Mesothelial cell of epicardium (in vitro differentiated cells): ENCODE results near the gene FANCC. TPM values are rescaled to one million over a fixed set of nuclear protein-coding genes. Genes with fewer than 3 reads are reported as not detected.

Experiments
- DNase-seq, 2 experiments: peaks; one replicate each; pipeline ENCODE4 v3.0.0; 2021; ENCODE audit warnings: low spot score in 2 of 2; ENCODE audit not compliant: unreplicated experiment in 2 of 2
- H3K27ac Mint-ChIP-seq: 2 replicates; pipeline ENCODE4 v1.8.0; 2021; ENCODE audit warnings: mixed read lengths
- H3K27me3 Mint-ChIP-seq: 2 replicates; pipeline ENCODE4 v1.8.0; 2021; ENCODE audit warnings: low read depth, mixed read lengths
- H3K36me3 Mint-ChIP-seq: 2 replicates; pipeline ENCODE4 v1.8.0; 2021; ENCODE audit warnings: mixed read lengths
- H3K4me1 Mint-ChIP-seq: 2 replicates; pipeline ENCODE4 v1.8.0; 2021; ENCODE audit warnings: mixed read lengths
- H3K4me3 Mint-ChIP-seq: 2 replicates; pipeline ENCODE4 v1.8.0; 2021; ENCODE audit warnings: mild to moderate bottlenecking, moderate library complexity, mixed read lengths
- H3K9me3 Mint-ChIP-seq: 2 replicates; pipeline ENCODE4 v1.8.0; 2021; ENCODE audit warnings: mixed read lengths
- total RNA-seq: library from RNA; stranded (reverse); gene quantifications from 3 replicates; pipeline ENCODE4 v1.2.1, GENCODE V29; 2021
- TF ChIP-seq, protein P1 (sequence below): fragments of 200-600 bp; sonication (generic); IDR thresholded peaks from one replicate; pipeline ENCODE4 v1.5.0; 2021; ENCODE audit warnings: antibody characterized with exemption; ENCODE audit not compliant: unreplicated experiment

Gene FANCC
- total RNA-seq, 1 donor from 2014 or later: 22.5 TPM

DNA sequence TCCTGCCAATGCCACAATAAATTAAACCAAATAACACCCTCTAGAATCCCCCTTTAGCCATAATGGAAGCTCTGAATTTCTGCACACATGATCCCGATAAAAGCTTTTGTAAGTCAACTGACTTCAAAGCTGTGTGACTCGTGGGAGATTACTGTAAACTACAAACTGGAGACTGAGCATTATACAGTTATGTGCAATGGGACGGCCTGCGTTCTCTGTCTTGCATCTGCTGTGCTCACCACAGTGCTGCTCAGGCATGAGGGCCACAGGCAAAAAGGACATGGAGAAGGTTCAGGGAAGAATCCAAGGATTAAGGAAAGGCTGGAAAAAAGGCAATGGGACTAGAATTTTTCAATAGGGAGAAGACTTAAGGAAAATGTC, 184.2 kb downstream of the FANCC start:
- no peak for DNase-seq
- TF ChIP-seq, protein P1, sequence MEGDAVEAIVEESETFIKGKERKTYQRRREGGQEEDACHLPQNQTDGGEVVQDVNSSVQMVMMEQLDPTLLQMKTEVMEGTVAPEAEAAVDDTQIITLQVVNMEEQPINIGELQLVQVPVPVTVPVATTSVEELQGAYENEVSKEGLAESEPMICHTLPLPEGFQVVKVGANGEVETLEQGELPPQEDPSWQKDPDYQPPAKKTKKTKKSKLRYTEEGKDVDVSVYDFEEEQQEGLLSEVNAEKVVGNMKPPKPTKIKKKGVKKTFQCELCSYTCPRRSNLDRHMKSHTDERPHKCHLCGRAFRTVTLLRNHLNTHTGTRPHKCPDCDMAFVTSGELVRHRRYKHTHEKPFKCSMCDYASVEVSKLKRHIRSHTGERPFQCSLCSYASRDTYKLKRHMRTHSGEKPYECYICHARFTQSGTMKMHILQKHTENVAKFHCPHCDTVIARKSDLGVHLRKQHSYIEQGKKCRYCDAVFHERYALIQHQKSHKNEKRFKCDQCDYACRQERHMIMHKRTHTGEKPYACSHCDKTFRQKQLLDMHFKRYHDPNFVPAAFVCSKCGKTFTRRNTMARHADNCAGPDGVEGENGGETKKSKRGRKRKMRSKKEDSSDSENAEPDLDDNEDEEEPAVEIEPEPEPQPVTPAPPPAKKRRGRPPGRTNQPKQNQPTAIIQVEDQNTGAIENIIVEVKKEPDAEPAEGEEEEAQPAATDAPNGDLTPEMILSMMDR: no peak
- H3K4me3 Mint-ChIP-seq: no peak overlapping the region
- no peaks in the 10 kb centered on the region for H3K27me3 Mint-ChIP-seq
- H3K27ac Mint-ChIP-seq: peak overlapping the region; percentile 79
- H3K9me3 Mint-ChIP-seq: no peaks in the 10 kb centered on the region
- peaks cover 43% of the 10 kb centered on the region for H3K4me1 Mint-ChIP-seq
- peaks cover 3% of the 10 kb centered on the region for H3K36me3 Mint-ChIP-seq

DNA sequence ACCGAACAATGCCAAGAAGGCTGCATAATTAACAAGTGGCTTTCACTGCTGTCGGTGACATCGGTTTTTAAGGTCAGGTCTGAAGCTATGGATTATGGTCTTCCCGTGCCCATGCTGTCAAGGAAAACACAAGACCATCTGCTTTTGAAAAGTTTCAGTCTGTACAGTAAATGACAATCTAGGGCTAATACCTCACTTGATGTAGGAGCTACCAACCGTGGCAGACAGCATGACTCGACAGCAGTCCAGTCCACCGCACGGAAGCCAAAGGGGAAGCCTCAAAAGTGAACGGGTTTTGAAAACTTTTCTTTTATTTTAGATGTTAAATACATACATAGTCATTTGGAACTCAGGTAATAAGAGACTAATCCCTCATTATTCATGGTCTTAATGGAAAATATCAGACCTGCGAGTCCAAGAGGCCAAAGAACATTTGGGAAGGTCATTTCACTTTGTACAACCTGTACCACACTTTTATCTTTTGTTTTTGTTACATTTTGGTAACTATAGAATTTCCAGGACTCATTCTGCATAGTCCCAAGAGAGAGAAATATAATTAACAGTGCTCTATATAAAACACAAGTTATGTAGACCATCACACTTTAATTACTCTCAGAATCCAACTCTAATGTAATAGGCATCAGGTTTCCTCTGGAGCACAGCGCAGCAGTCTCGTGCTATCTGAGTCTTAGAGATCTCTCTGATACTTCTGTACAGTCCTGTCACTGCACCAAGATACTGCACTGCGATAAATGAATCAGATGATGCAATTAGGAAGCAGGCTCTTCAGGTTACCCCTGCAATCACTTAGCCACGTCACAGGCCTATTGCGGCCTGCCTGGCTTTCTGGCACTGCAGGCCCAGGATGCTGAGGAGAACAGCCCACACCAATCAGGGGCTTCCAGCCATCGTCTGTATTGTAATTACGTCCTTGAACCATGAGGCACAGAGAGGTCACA, 184.9 kb downstream of the FANCC start:
- peaks cover 2% of the 10 kb centered on the region for H3K36me3 Mint-ChIP-seq
- no peaks in the 10 kb centered on the region for H3K27me3 Mint-ChIP-seq
- TF ChIP-seq, protein P1: no peak
- H3K9me3 Mint-ChIP-seq: no peaks in the 10 kb centered on the region
- DNase-seq: no peak
- peak overlapping the region; percentile 79 for H3K27ac Mint-ChIP-seq
- peaks cover 47% of the 10 kb centered on the region for H3K4me1 Mint-ChIP-seq
- no peak overlapping the region for H3K4me3 Mint-ChIP-seq

DNA sequence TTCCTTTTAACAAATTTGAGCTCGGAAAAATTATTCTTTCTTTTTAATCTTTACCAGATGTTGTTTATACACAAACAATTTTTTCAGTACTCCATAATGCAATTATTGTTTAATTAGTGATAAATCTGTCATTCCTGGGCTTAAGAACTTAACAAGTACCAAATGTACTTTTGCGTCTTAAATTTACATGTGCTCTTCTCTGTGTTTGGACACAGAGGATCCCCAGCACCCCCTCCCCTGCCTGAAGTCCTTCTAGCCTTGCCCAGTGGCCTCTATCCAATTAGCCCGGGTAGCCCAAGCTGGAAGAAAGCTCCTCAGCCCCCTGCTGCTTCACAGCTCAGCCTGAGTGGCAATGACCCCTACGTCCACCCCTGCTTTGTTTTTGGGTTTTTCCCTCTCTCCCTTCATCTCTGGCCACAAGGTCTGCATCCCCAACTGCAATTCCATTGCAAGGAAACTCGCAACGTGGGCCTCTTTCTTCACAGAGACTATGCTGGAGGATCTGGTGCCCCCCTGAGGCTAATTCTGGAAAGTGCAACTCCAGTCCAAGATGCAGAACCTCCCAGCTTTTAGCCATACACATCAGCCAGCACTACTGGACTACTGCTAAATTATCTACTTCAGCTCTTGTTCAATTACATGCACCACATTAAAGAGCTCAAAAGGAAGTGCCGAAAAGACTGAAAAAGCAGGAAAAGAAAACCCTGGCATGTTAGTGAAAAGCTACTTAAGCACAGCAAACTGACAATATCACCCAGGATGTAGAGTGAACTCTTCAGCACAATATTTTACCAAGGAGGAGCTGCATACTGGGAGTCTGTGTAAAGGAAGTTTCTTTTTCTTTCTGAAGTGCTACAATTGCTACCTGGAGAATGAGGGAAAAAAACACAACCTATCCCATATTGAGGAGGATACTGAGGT, 186.2 kb downstream of the FANCC start:
- no peaks in the 10 kb centered on the region for H3K27me3 Mint-ChIP-seq
- peaks cover 49% of the 10 kb centered on the region for H3K4me1 Mint-ChIP-seq
- no peaks in the 10 kb centered on the region for H3K9me3 Mint-ChIP-seq
- H3K4me3 Mint-ChIP-seq: no peak overlapping the region
- DNase-seq: peak; percentile 45 to 84
- peak overlapping the region; percentile 15 for H3K27ac Mint-ChIP-seq
- TF ChIP-seq, protein P1: peak; percentile 60
- H3K36me3 Mint-ChIP-seq: no peaks in the 10 kb centered on the region

DNA sequence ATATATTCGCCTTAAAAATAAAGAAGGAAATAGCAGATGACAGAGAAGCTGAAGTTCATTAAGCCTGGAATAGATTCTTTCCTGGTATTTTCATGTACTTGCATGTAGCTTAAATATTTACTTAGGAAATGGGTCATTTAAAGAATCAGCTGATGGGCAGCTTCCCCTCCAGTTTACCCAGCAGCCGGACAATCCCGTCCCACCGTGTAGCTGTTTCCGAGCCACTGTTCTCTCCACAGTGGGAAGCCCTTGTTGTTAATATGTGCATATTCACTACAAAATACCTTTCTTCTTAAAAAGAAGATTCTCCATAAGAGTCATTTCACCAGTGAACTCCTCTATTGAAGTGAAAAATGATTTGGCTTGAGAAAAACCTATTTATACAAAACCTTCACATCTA, 187.0 kb downstream of the FANCC start:
- no peak for DNase-seq
- Mint-ChIP-seq H3K36me3 (no peaks in the 10 kb centered on the region), H3K27ac (no peak overlapping the region), H3K9me3 (no peaks in the 10 kb centered on the region), H3K27me3 (no peaks in the 10 kb centered on the region), H3K4me3 (no peak overlapping the region), H3K4me1 (peaks cover 57% of the 10 kb centered on the region)
- TF ChIP-seq, protein P1: no peak

DNA sequence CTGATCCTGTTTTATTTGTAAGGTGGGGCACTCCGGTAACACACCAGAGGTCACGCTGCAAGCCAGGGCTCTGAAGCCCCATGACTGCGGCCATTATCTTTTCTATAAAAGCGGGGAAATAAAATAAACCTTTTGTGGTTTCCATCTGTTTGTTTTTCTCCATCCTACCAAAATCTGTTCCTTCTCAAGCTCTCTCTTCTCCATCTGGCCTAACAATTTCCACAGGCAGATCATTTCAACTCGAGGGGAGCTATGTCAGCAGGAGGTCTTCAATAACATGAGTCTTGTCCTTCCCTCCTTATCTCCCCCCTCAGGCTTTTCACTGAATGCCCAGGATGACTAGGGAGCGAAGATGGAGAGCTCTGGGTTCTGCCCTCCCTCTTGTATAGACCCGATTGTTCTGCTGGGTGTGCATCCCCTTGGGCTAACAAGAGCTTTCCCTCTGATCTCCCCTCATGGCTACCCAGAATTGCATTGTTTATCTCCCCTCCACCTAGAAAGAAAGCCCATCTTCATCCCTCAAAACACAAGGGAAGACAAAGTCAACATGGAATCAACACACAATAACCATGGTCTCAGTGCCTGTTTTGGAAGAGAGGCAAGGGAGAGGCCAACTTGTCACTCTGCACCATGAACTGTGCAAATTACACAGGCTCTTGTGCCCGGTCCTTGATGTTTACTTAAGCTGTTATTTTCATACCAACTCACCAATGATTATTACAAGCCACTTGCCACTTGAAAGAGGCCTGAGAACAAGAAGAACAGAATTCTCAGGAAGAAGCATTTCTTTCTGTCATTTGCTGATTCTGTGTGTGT, 187.8 kb downstream of the FANCC start:
- H3K9me3 Mint-ChIP-seq: no peaks in the 10 kb centered on the region
- peaks cover 64% of the 10 kb centered on the region for H3K4me1 Mint-ChIP-seq
- H3K27me3 Mint-ChIP-seq: no peaks in the 10 kb centered on the region
- TF ChIP-seq, protein P1: no peak
- H3K27ac Mint-ChIP-seq: no peak overlapping the region
- DNase-seq: no peak
- no peak overlapping the region for H3K4me3 Mint-ChIP-seq
- H3K36me3 Mint-ChIP-seq: no peaks in the 10 kb centered on the region
